ENCODE data around the gene GPR78. TPM values are rescaled to one million over a fixed set of nuclear protein-coding genes. Genes with fewer than 3 reads are reported as not detected.

The GPR78 gene
- polyA plus RNA-seq, 3 donors: not detected

DNA sequence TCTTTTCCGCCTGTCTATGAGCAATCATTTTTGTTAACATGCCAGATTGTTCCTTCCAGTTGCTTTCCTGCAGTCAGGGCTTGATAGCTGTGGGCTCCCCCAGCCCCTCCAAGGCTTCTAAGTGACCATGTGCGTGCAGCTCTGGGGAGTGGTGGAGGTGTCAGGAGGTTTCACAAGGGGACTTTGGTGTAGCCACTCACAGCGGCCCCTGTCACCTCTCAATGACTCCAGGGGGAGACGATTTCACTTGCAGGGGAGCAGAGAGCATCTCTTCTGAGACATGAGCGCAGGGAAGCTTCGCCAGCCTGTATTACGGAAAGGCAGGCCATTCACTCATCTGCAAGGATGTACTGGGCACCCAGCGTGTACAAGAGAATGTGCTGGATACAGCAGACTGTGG lies 3.1 kb upstream of the GPR78 start:
- Histone ChIP-seq H3K36me3 (replicated peaks in 1 of 2; ENCODE audit: control insufficient read depth in 1 of 2, insufficient read depth in 2 of 2, low read length in 2 of 2) (no peaks in the 10 kb centered on the region), H3K4me2 (replicated peaks; ENCODE audit: extremely low read depth, low read length, poor library complexity, severe bottlenecking) (no peak overlapping the region), H4K20me1 (ENCODE audit: insufficient read depth, low read length) (no peaks in the 10 kb centered on the region), H3K27me3 (ENCODE audit: control insufficient read depth in 2 of 2, insufficient read depth in 2 of 2, low read length in 2 of 2) (peaks cover 0 to 6% of the 10 kb centered on the region in 2 donors), H3K27ac (ENCODE audit: low read depth in 1 of 2, low read length in 2 of 2) (no peak overlapping the region), H3K9me3 (replicated peaks in 1 of 2; ENCODE audit: control insufficient read depth in 1 of 2, insufficient read depth in 1 of 2, low read length in 2 of 2) (no peaks in the 10 kb centered on the region), H3K4me1 (ENCODE audit: control insufficient read depth in 1 of 2, insufficient read depth in 2 of 2, low read length in 2 of 2) (no peaks in the 10 kb centered on the region), H3K9ac (ENCODE audit: insufficient read depth, low read length, poor library complexity, severe bottlenecking) (no peak overlapping the region), H3K4me3 (replicated peaks in 1 of 3; ENCODE audit: low read depth in 2 of 3, low read length in 3 of 3) (no peak overlapping the region), H2AFZ (ENCODE audit: insufficient read depth, low read depth, low read length, poor library complexity, severe bottlenecking) (no peak overlapping the region), H3K79me2 (ENCODE audit: insufficient read depth, low read length) (no peaks in the 10 kb centered on the region)
- peaks cover 0 to 2% (median 0%) of the 10 kb centered on the region in 7 donors for H3K9me3 Mint-ChIP-seq
- no peak overlapping the region for H3K27ac Mint-ChIP-seq
- TF ChIP-seq, protein P1, sequence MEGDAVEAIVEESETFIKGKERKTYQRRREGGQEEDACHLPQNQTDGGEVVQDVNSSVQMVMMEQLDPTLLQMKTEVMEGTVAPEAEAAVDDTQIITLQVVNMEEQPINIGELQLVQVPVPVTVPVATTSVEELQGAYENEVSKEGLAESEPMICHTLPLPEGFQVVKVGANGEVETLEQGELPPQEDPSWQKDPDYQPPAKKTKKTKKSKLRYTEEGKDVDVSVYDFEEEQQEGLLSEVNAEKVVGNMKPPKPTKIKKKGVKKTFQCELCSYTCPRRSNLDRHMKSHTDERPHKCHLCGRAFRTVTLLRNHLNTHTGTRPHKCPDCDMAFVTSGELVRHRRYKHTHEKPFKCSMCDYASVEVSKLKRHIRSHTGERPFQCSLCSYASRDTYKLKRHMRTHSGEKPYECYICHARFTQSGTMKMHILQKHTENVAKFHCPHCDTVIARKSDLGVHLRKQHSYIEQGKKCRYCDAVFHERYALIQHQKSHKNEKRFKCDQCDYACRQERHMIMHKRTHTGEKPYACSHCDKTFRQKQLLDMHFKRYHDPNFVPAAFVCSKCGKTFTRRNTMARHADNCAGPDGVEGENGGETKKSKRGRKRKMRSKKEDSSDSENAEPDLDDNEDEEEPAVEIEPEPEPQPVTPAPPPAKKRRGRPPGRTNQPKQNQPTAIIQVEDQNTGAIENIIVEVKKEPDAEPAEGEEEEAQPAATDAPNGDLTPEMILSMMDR (IDR thresholded peaks at IDR 0.05): no peak
- no peaks in the 10 kb centered on the region for H3K36me3 Mint-ChIP-seq
- no peak overlapping the region for H3K4me3 Mint-ChIP-seq
- intact Hi-C loops (cut with micrococcal nuclease): no loop called here
- DNase-seq: no peak
- peaks cover 2 to 20% (median 15%) of the 10 kb centered on the region in 3 donors for H3K27me3 Mint-ChIP-seq (ENCODE audit: low read depth in 3 of 3)
- 64% methylated on average over 2 of the region's 8 CpGs for WGBS (ENCODE audit: insufficient coverage)
- no peaks in the 10 kb centered on the region for H3K4me1 Mint-ChIP-seq

DNA sequence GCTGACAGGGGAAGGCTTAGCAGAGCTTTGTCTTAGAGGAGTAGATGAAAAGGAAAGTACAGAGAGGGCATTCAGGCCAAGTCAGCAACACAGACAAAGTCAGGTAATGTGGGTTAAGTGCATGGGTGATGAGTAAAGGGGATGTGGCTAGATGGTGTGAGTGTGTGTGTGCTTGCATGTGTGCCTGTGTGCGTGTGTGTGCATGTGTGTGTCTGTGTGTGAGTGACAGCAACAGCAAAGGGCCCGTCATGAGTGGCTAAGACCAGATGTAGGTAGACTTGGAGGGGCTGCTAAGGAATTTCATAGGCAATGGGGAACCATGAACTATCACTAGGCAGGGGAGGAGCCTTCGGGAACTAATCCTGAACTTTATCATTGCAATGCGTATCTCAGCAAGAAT lies 2.2 kb upstream of the GPR78 start:
- Histone ChIP-seq H3K4me3 (replicated peaks in 1 of 3; ENCODE audit: low read depth in 2 of 3, low read length in 3 of 3) (no peak overlapping the region), H2AFZ (ENCODE audit: insufficient read depth, low read depth, low read length, poor library complexity, severe bottlenecking) (no peak overlapping the region), H3K4me1 (ENCODE audit: control insufficient read depth in 1 of 2, insufficient read depth in 2 of 2, low read length in 2 of 2) (no peaks in the 10 kb centered on the region), H3K27ac (ENCODE audit: low read depth in 1 of 2, low read length in 2 of 2) (no peak overlapping the region), H3K9ac (ENCODE audit: insufficient read depth, low read length, poor library complexity, severe bottlenecking) (no peak overlapping the region), H3K36me3 (replicated peaks in 1 of 2; ENCODE audit: control insufficient read depth in 1 of 2, insufficient read depth in 2 of 2, low read length in 2 of 2) (no peaks in the 10 kb centered on the region), H3K9me3 (replicated peaks in 1 of 2; ENCODE audit: control insufficient read depth in 1 of 2, insufficient read depth in 1 of 2, low read length in 2 of 2) (no peaks in the 10 kb centered on the region), H3K4me2 (replicated peaks; ENCODE audit: extremely low read depth, low read length, poor library complexity, severe bottlenecking) (no peak overlapping the region), H4K20me1 (ENCODE audit: insufficient read depth, low read length) (no peaks in the 10 kb centered on the region), H3K27me3 (ENCODE audit: control insufficient read depth in 2 of 2, insufficient read depth in 2 of 2, low read length in 2 of 2) (peaks cover 0 to 6% of the 10 kb centered on the region in 2 donors), H3K79me2 (ENCODE audit: insufficient read depth, low read length) (no peaks in the 10 kb centered on the region)
- Mint-ChIP-seq H3K27ac (no peak overlapping the region), H3K4me1 (no peaks in the 10 kb centered on the region), H3K9me3 (peaks cover 0 to 2% (median 0%) of the 10 kb centered on the region in 7 donors), H3K27me3 (ENCODE audit: low read depth in 3 of 3) (peaks cover 1 to 20% (median 16%) of the 10 kb centered on the region in 3 donors), H3K36me3 (no peaks in the 10 kb centered on the region), H3K4me3 (no peak overlapping the region)
- DNase-seq: no peak
- intact Hi-C loops (cut with micrococcal nuclease): no loop called here
- TF ChIP-seq, protein P1 (IDR thresholded peaks at IDR 0.05): no peak
- WGBS (ENCODE audit: insufficient coverage): 97% methylated on average over 3 of the region's 4 CpGs
